HepG2 (cell line): ENCODE results near the gene CD151. TPM values are rescaled to one million over a fixed set of nuclear protein-coding genes. Genes with fewer than 3 reads are reported as not detected.

Experiments
- AHR ChIP-seq: IDR thresholded peaks from 2 replicates; pipeline ENCODE4 v1.6.1; 2018; ENCODE audit warnings: missing genetic modification reagents, missing compliant biosample characterization
- ASH2L ChIP-seq: fragments of 300-600, 200-600 bp; sonication (generic); IDR thresholded peaks from 2 replicates; pipeline ENCODE4 v1.7.0; 2017; ENCODE audit warnings: low read depth, mild to moderate bottlenecking, moderate library complexity, mixed read lengths, low read length; ENCODE audit not compliant: insufficient read length
- ATF7-NPFF ChIP-seq: sonication (generic); formaldehyde crosslinking; IDR thresholded peaks from 2 replicates; pipeline ENCODE4 v1.8.1; 2023; ENCODE audit warnings: mild to moderate bottlenecking, low read depth, missing genetic modification reagents, moderate library complexity
- CBX1 ChIP-seq: IDR thresholded peaks from one replicate; pipeline ENCODE4 v1.6.1; 2016; ENCODE audit warnings: antibody characterized with exemption, low read depth
- CREBL2 ChIP-seq: sonication (generic); formaldehyde crosslinking; IDR thresholded peaks from 2 replicates; pipeline ENCODE4 v1.8.1; 2023; ENCODE audit warnings: missing genetic modification reagents, mild to moderate bottlenecking, borderline replicate concordance
- DRAP1 ChIP-seq: IDR thresholded peaks from 2 replicates; pipeline ENCODE4 v1.6.1; 2016; ENCODE audit warnings: missing genetic modification reagents, missing compliant biosample characterization
- ETV5 ChIP-seq: IDR thresholded peaks from 2 replicates; pipeline ENCODE4 v1.6.1; 2018; ENCODE audit warnings: missing biosample characterization, missing genetic modification reagents, inconsistent platforms, borderline replicate concordance
- FIP1L1 ChIP-seq: fragments of 200-400 bp; formaldehyde crosslinking; IDR thresholded peaks from 2 replicates; pipeline ENCODE4 v1.6.1; 2018; ENCODE audit warnings: low read depth, mild to moderate bottlenecking, low read length, moderate library complexity, borderline replicate concordance; ENCODE audit not compliant: insufficient read depth
- GFI1 ChIP-seq: sonication (generic); formaldehyde crosslinking; IDR thresholded peaks from 2 replicates; pipeline ENCODE4 v1.5.0; 2020; ENCODE audit warnings: missing genetic modification reagents, mild to moderate bottlenecking, borderline replicate concordance
- IKZF1 ChIP-seq: fragments of 450-650 bp; IDR thresholded peaks from 2 replicates; pipeline ENCODE4 v1.7.1; 2016
- KMT2B ChIP-seq: IDR thresholded peaks from 2 replicates; pipeline ENCODE4 v1.6.1; 2016; ENCODE audit warnings: missing genetic modification reagents, missing compliant biosample characterization
- MAFK ChIP-seq, 2 experiments: IDR thresholded peaks in 1 of 2; conservative IDR thresholded peaks in 1 of 2; 2 replicates each; pipeline ENCODE4 v1.6.1; 2011; ENCODE audit warnings: improper control_type of control experiment in 2 of 2, low read length in 2 of 2
- NFYC ChIP-seq: IDR thresholded peaks from 2 replicates; pipeline ENCODE4 v1.6.1; 2016; ENCODE audit warnings: missing genetic modification reagents, missing compliant biosample characterization
- NR0B2 ChIP-seq: sonication (generic); formaldehyde crosslinking; IDR thresholded peaks from 2 replicates; pipeline ENCODE4 v1.4.0; 2020; ENCODE audit warnings: mild to moderate bottlenecking, missing genetic modification reagents
- NR3C1 ChIP-seq: sonication (generic); formaldehyde crosslinking; IDR thresholded peaks from 2 replicates; pipeline ENCODE4 v1.4.0; 2020; ENCODE audit warnings: missing genetic modification reagents
- NRL ChIP-seq: sonication (generic); formaldehyde crosslinking; IDR thresholded peaks from 2 replicates; pipeline ENCODE4 v1.5.0; 2020; ENCODE audit warnings: missing genetic modification reagents, mild to moderate bottlenecking, moderate library complexity, borderline replicate concordance
- PHF20 ChIP-seq: sonication (generic); formaldehyde crosslinking; IDR thresholded peaks from 2 replicates; pipeline ENCODE4 v1.5.0; 2020; ENCODE audit warnings: mild to moderate bottlenecking, missing genetic modification reagents
- PHF21A ChIP-seq: sonication (generic); formaldehyde crosslinking; IDR thresholded peaks from 2 replicates; pipeline ENCODE4 v1.5.0; 2020; ENCODE audit warnings: mild to moderate bottlenecking, missing genetic modification reagents
- SMC3 ChIP-seq: IDR thresholded peaks from 2 replicates; pipeline ENCODE4 v1.6.1; 2011; ENCODE audit warnings: low read length, improper control_type of control experiment
- ZBTB14 ChIP-seq: sonication (generic); formaldehyde crosslinking; IDR thresholded peaks from 2 replicates; pipeline ENCODE4 v1.4.0; 2020; ENCODE audit warnings: missing genetic modification reagents
- ZFP37 ChIP-seq: sonication (generic); formaldehyde crosslinking; IDR thresholded peaks from 2 replicates; pipeline ENCODE4 v1.4.0; 2020; ENCODE audit warnings: missing genetic modification reagents, borderline replicate concordance
- ZGPAT ChIP-seq: IDR thresholded peaks from 2 replicates; pipeline ENCODE4 v1.6.1; 2016; ENCODE audit warnings: mild to moderate bottlenecking
- ZNF350 ChIP-seq: sonication (generic); formaldehyde crosslinking; IDR thresholded peaks from 2 replicates; pipeline ENCODE4 v1.4.0; 2020; ENCODE audit warnings: mild to moderate bottlenecking, low read depth, missing genetic modification reagents, borderline replicate concordance
- ZNF510 ChIP-seq: sonication (generic); formaldehyde crosslinking; IDR thresholded peaks from 2 replicates; pipeline ENCODE4 v1.4.0; 2020; ENCODE audit warnings: low read depth, mild to moderate bottlenecking, missing genetic modification reagents
- ZNF543 ChIP-seq: sonication (generic); formaldehyde crosslinking; IDR thresholded peaks from 2 replicates; pipeline ENCODE4 v1.4.0; 2020; ENCODE audit warnings: mild to moderate bottlenecking, missing genetic modification reagents
- ZNF782 ChIP-seq: sonication (generic); formaldehyde crosslinking; IDR thresholded peaks from 2 replicates; pipeline ENCODE4 v1.4.0; 2020; ENCODE audit warnings: missing genetic modification reagents, mild to moderate bottlenecking, borderline replicate concordance
- ZNF878 ChIP-seq: sonication (generic); formaldehyde crosslinking; IDR thresholded peaks from 2 replicates; pipeline ENCODE4 v1.8.1; 2023; ENCODE audit warnings: mild to moderate bottlenecking, missing genetic modification reagents, moderate library complexity
- polyA plus RNA-seq, 8 experiments: library from polyadenylated mRNA; depleted of rRNA in 3 of 8; stranded (reverse) in 7 of 8; unstranded in 1 of 8; fragments of >200 nt; fragmentation: Illumina TruSeq in 4 of 8; extraction: Trizol in 4 of 8; gene quantifications; 2 replicates each; pipeline versions ENCODE4 v1.2.1 to v1.2.3, GENCODE V29; 2011 to 2016; ENCODE audit warnings: low read depth in 4 of 8, missing spikeins in 1 of 8, mixed read lengths in 1 of 8; ENCODE audit not compliant: insufficient read depth in 1 of 8
- total RNA-seq, 5 experiments: library from RNA; depleted of rRNA; stranded (reverse); fragments of >200 nt; fragmentation: Illumina TruSeq; extraction: Trizol; gene quantifications; 2 replicates each; pipeline ENCODE4 v1.2.3, GENCODE V29; 2016; ENCODE audit warnings: low read depth in 1 of 5

CD151 gene
- total and polyA plus RNA-seq, 2 of the 13 experiments (the other 11 are each of a cell fraction or from before 2014, with no cell fraction given) = 125 to 197 TPM

GRCh38 chr11:819943-820649, 12.7 kb upstream of the CD151 start (continued):
- TF ChIP-seq ZNF878 (CRISPR knock-in tag) = no peak
- no peak for TF ChIP-seq ZNF350 (CRISPR knock-in tag)
- peak; percentile 46; the same call in 1 of the 2 replicates for TF ChIP-seq NFYC (CRISPR knock-in tag)
- no peak for TF ChIP-seq KMT2B (CRISPR knock-in tag)
- TF ChIP-seq ZFP37 (CRISPR knock-in tag) = no peak
- no peak for TF ChIP-seq AHR
- no peak for TF ChIP-seq ZBTB14 (CRISPR knock-in tag)
- no peak for TF ChIP-seq FIP1L1
- no peak for TF ChIP-seq MAFK (conservative IDR thresholded peaks at IDR 0.05 in 1 of 2, IDR thresholded peaks at IDR 0.05 in 1 of 2; ENCODE audit: low read length in 2 of 2)
- 0 out of 2 replicates have a peak, but pooled peaks have one; percentile 1 for TF ChIP-seq ETV5 (CRISPR knock-in tag)
- peak; percentile 10; the same call in 1 of the 2 replicates for TF ChIP-seq ZGPAT (CRISPR knock-in tag)
- peak; percentile 27; the same call in 1 of the 2 replicates for TF ChIP-seq NR0B2 (CRISPR knock-in tag)
- TF ChIP-seq ZNF782 (CRISPR knock-in tag) = no peak
- peak; percentile 68 for TF ChIP-seq DRAP1 (CRISPR knock-in tag)
- TF ChIP-seq CBX1 = no peak
- TF ChIP-seq ZNF543 (CRISPR knock-in tag) = no peak
- TF ChIP-seq SMC3 = no peak
- no peak; the same call in 1 of the 2 replicates for TF ChIP-seq GFI1 (CRISPR knock-in tag)
- no peak for TF ChIP-seq ZNF510
- TF ChIP-seq NR3C1 = no peak
- TF ChIP-seq ATF7-NPFF (CRISPR knock-in tag) = peak; percentile 27
- peak; percentile 19 for TF ChIP-seq ASH2L
- TF ChIP-seq CREBL2 (CRISPR knock-in tag) = no peak
- TF ChIP-seq IKZF1 = no peak
- TF ChIP-seq PHF20 = no peak
- 0 out of 2 replicates have a peak, but pooled peaks have one; percentile 8 for TF ChIP-seq PHF21A
- no peak for TF ChIP-seq NRL (CRISPR knock-in tag)
